ENCODE data around the gene ANKRD22. TPM values are rescaled to one million over a fixed set of nuclear protein-coding genes. Genes with fewer than 3 reads are reported as not detected.

ANKRD22 gene
- polyA plus RNA-seq, 1 donor (not counting 4 experiments of a cell fraction or from before 2014, with no cell fraction given), result 4.4 TPM

- FAIRE-seq (no peak), DNase-seq (ENCODE audit: low read depth, low spot score) (no peak)
- TF ChIP-seq, protein P1, sequence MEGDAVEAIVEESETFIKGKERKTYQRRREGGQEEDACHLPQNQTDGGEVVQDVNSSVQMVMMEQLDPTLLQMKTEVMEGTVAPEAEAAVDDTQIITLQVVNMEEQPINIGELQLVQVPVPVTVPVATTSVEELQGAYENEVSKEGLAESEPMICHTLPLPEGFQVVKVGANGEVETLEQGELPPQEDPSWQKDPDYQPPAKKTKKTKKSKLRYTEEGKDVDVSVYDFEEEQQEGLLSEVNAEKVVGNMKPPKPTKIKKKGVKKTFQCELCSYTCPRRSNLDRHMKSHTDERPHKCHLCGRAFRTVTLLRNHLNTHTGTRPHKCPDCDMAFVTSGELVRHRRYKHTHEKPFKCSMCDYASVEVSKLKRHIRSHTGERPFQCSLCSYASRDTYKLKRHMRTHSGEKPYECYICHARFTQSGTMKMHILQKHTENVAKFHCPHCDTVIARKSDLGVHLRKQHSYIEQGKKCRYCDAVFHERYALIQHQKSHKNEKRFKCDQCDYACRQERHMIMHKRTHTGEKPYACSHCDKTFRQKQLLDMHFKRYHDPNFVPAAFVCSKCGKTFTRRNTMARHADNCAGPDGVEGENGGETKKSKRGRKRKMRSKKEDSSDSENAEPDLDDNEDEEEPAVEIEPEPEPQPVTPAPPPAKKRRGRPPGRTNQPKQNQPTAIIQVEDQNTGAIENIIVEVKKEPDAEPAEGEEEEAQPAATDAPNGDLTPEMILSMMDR (optimal IDR thresholded peaks at IDR 0.05 in 1 of 3, IDR thresholded peaks at IDR 0.05 in 1 of 3, conservative IDR thresholded peaks at IDR 0.05 in 1 of 3; ENCODE audit: extremely low read depth in 1 of 3, insufficient read depth in 2 of 3, low read length in 3 of 3), result no peak
- TF ChIP-seq EZH2 (IDR thresholded peaks at IDR 0.05; ENCODE audit: low read length), result no peak
- H3K4me2 ChIP-seq (ENCODE audit: control insufficient read depth, extremely low read depth, insufficient read depth, low read depth, low read length), result no peak overlapping the region
- H3K4me3 ChIP-seq (ENCODE audit: control insufficient read depth in 2 of 3, extremely low read depth in 1 of 3, insufficient read depth in 2 of 3, low read depth in 1 of 3, low read length in 3 of 3), result no peak overlapping the region
- H3K27me3 ChIP-seq (ENCODE audit: control insufficient read depth, extremely low read depth, insufficient read depth, low read length), result no peaks in the 10 kb centered on the region
- H3K27ac ChIP-seq (ENCODE audit: control insufficient read depth, insufficient read depth, low read length), result no peak overlapping the region
- no peaks in the 10 kb centered on the region for H3K36me3 ChIP-seq (ENCODE audit: control insufficient read depth in 2 of 2, extremely low read depth in 1 of 2, insufficient read depth in 2 of 2, low read length in 2 of 2)
- no peak overlapping the region for H2AFZ ChIP-seq (ENCODE audit: control insufficient read depth, low read length)
- H3K9me1 ChIP-seq (ENCODE audit: control insufficient read depth, extremely low read depth, insufficient read depth, low read length), result no peaks in the 10 kb centered on the region
- H3K4me1 ChIP-seq (ENCODE audit: control insufficient read depth, extremely low read depth, insufficient read depth, low read length), result peaks cover 13% of the 10 kb centered on the region
- no peak overlapping the region for H3K9ac ChIP-seq (ENCODE audit: control insufficient read depth, extremely low read depth, insufficient read depth, low read length)
- H4K20me1 ChIP-seq (ENCODE audit: control insufficient read depth, extremely low read depth, insufficient read depth, low read length), result no peaks in the 10 kb centered on the region
- H3K9me3 ChIP-seq (ENCODE audit: control insufficient read depth, low read depth, low read length), result no peaks in the 10 kb centered on the region
- H3K79me2 ChIP-seq (ENCODE audit: control insufficient read depth, insufficient read depth, low read length), result peaks cover 9% of the 10 kb centered on the region
- dilution Hi-C loops (cut with MboI; ENCODE audit: extremely low pct_ligation_motif_present, low sequenced_read_pairs), result no loop called here
Observed at GRCh38 chr10:88890681-88891381, 39.2 kb upstream of the ANKRD22 start.

DNA sequence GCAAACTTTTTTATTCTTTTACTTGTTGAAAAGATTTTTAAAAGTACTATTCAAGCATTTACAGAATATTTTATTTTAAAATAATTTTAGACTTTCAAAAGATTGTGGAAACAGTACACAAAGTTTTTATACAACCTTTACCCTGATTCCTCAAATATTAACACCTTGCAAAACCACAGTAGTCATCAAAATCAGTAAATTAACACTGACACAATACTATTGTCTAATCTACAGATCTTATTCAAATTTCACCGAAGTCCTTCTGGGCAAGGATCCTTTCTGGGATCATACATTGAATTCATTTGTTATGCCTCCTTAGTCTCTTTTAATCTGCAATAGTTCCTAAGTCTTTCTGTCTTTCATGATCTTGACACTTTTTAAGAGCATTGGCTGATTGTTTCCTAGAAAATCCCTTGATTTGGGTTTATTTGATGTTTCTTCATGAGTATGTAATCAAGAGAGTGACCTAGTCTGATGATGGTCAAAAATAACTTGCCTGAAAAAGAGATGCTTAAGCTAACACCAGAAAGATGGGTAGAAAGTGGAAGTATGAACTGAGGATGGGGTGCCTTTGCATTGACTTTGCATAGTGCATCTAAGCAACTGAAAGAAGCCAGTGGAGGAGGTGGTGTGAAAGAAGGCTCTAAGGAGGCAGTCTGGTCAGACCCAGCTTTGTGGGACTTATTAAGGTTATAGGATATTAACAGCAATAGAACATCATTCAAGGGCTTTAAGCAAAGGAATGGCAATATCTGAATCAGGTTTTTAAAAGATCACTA lies 38.1 kb upstream of the ANKRD22 start:
- H3K4me3 ChIP-seq (ENCODE audit: control insufficient read depth in 2 of 3, extremely low read depth in 1 of 3, insufficient read depth in 2 of 3, low read depth in 1 of 3, low read length in 3 of 3), result no peak overlapping the region
- no peak for FAIRE-seq
- no peaks in the 10 kb centered on the region for H3K9me1 ChIP-seq (ENCODE audit: control insufficient read depth, extremely low read depth, insufficient read depth, low read length)
- no peak overlapping the region for H2AFZ ChIP-seq (ENCODE audit: control insufficient read depth, low read length)
- dilution Hi-C loops (cut with MboI; ENCODE audit: extremely low pct_ligation_motif_present, low sequenced_read_pairs), result no loop called here
- no peak overlapping the region for H3K4me2 ChIP-seq (ENCODE audit: control insufficient read depth, extremely low read depth, insufficient read depth, low read depth, low read length)
- H3K9ac ChIP-seq (ENCODE audit: control insufficient read depth, extremely low read depth, insufficient read depth, low read length), result no peak overlapping the region
- H3K79me2 ChIP-seq (ENCODE audit: control insufficient read depth, insufficient read depth, low read length), result peaks cover 14% of the 10 kb centered on the region
- no peaks in the 10 kb centered on the region for H3K9me3 ChIP-seq (ENCODE audit: control insufficient read depth, low read depth, low read length)
- H3K36me3 ChIP-seq (ENCODE audit: control insufficient read depth in 2 of 2, extremely low read depth in 1 of 2, insufficient read depth in 2 of 2, low read length in 2 of 2), result peaks cover 0 to 3% of the 10 kb centered on the region in 2 experiments
- peaks cover 13% of the 10 kb centered on the region for H3K4me1 ChIP-seq (ENCODE audit: control insufficient read depth, extremely low read depth, insufficient read depth, low read length)
- TF ChIP-seq, protein P1 (optimal IDR thresholded peaks at IDR 0.05 in 1 of 3, IDR thresholded peaks at IDR 0.05 in 1 of 3, conservative IDR thresholded peaks at IDR 0.05 in 1 of 3; ENCODE audit: extremely low read depth in 1 of 3, insufficient read depth in 2 of 3, low read length in 3 of 3), result no peak
- TF ChIP-seq EZH2 (IDR thresholded peaks at IDR 0.05; ENCODE audit: low read length), result no peak
- H4K20me1 ChIP-seq (ENCODE audit: control insufficient read depth, extremely low read depth, insufficient read depth, low read length), result no peaks in the 10 kb centered on the region
- DNase-seq (ENCODE audit: low read depth, low spot score), result no peak
- H3K27me3 ChIP-seq (ENCODE audit: control insufficient read depth, extremely low read depth, insufficient read depth, low read length), result no peaks in the 10 kb centered on the region
- H3K27ac ChIP-seq (ENCODE audit: control insufficient read depth, insufficient read depth, low read length), result no peak overlapping the region

Measured in keratinocyte (primary cell).